Measurements from ENCODE around the gene PLA2G2F. TPM values are rescaled to one million over a fixed set of nuclear protein-coding genes. Genes with fewer than 3 reads are reported as not detected.

PLA2G2F gene, protein sequence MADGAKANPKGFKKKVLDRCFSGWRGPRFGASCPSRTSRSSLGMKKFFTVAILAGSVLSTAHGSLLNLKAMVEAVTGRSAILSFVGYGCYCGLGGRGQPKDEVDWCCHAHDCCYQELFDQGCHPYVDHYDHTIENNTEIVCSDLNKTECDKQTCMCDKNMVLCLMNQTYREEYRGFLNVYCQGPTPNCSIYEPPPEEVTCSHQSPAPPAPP
- total RNA-seq (2021) (not detected in 2 replicates), Bru-seq, nascent RNA (not detected), BruChase-seq, experiment 1, labeled RNA remaining after a 2-hour chase (not detected), BruChase-seq, experiment 2, labeled RNA remaining after a 6-hour chase (not detected)
- long read RNA-seq, result 0 reads

DNA sequence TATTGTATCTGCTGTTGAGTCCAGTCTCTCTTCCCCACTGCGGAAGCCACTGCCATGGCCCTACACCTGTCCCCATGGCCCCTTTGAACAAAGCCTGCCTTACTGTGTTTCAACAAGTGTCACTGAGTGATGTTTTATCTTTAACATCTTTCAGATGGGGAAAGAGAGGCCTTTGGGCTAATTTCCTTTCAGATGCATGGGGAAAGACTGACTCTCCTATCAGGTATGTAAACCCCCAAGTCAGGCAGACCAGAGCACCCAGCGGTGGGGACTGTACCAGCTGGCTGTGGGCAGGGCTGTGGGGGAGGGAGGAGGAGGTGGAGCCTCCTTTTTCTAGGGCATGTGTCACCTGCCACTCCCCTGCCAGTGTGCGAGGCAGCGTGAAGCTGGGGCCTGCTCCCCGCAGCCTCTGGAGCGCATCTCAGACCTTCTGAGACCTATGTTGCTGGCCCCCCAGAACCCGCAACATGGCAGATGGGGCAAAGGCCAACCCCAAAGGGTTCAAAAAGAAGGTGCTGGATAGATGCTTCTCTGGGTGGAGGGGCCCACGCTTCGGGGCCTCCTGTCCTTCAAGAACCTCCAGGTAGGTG, at the start of gene PLA2G2F:
PLA2G2F (plus strand) TSS at position 363 of the 590 bp plus-strand sequence; CDS start at position 468, 105 bp downstream.
- DNase-seq (ENCODE audit: low spot score), result no peak
- Histone ChIP-seq H3K4me3 (ENCODE audit: low read depth, low read length, poor library complexity, severe bottlenecking) (no peak within 1 kb of the TSS), H3K36me3 (ENCODE audit: insufficient read depth, low read length, poor library complexity, severe bottlenecking) (no peaks in the 10 kb centered on the region), H3K27ac (ENCODE audit: low read depth, low read length, poor library complexity, severe bottlenecking) (no peak within 1 kb of the TSS), H3K9me3 (ENCODE audit: low read depth, low read length, poor library complexity, severe bottlenecking) (no peaks in the 10 kb centered on the region), H3K4me1 (ENCODE audit: insufficient read depth, low read length, poor library complexity, severe bottlenecking) (no peaks in the 10 kb centered on the region), H3K27me3 (replicated peaks; ENCODE audit: insufficient read depth, low read depth, low read length, poor library complexity) (peaks cover 2% of the 10 kb centered on the region)
- POLR2A ChIA-PET (ENCODE audit: low non-redundant PET), result no interaction called here
- intact Hi-C loops (cut with micrococcal nuclease; ENCODE audit: unreplicated experiment), result no loop called here
- TF ChIP-seq, protein P1, sequence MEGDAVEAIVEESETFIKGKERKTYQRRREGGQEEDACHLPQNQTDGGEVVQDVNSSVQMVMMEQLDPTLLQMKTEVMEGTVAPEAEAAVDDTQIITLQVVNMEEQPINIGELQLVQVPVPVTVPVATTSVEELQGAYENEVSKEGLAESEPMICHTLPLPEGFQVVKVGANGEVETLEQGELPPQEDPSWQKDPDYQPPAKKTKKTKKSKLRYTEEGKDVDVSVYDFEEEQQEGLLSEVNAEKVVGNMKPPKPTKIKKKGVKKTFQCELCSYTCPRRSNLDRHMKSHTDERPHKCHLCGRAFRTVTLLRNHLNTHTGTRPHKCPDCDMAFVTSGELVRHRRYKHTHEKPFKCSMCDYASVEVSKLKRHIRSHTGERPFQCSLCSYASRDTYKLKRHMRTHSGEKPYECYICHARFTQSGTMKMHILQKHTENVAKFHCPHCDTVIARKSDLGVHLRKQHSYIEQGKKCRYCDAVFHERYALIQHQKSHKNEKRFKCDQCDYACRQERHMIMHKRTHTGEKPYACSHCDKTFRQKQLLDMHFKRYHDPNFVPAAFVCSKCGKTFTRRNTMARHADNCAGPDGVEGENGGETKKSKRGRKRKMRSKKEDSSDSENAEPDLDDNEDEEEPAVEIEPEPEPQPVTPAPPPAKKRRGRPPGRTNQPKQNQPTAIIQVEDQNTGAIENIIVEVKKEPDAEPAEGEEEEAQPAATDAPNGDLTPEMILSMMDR (conservative IDR thresholded peaks at IDR 0.05; ENCODE audit: low read depth, low read length), result no peak
- TF ChIP-seq EZH2 (IDR thresholded peaks at IDR 0.05; ENCODE audit: borderline replicate concordance, low read depth, low read length, poor library complexity, severe bottlenecking), result no peak
- BruUV-seq (replicated peaks), result no TSS peak
- CTCF ChIA-PET, result no interaction called here

DNA sequence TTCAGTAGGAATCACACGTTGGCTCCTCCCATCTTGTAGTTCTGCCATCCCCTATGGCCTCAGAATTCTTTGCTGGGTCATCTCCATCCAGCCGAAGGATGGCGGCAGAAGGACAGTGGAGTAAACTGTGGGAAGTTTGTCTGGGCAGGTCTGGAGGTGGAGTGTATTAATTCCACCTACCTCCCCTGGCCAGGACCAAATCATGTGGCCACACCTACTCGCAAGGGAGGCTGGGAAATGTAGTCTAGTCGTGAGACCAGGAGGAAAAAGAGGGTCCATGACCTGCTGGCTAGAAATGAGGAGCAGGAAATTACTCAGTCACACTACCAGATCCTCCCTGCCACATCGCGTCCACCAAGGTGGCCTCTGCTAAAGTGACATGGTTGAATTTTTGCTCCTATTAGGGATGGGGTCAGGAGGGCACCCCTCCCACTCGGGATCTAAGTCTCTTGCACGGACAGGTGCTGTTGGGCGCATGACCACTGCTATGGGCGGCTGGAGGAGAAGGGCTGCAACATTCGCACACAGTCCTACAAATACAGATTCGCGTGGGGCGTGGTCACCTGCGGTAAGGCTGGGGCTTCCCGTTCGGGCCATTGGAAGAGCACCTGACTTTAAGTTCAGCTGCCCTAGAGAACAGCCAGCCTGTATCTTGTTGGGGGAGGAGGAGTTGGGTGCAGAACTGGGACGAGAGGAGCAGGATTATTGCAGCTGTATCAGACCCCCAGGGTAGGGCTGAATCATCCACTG, 49.6 kb upstream of the PLA2G2F start:
- intact Hi-C loops (cut with micrococcal nuclease; ENCODE audit: unreplicated experiment), result no loop called here
- no peaks in the 10 kb centered on the region for H3K36me3 ChIP-seq (ENCODE audit: insufficient read depth, low read length, poor library complexity, severe bottlenecking)
- no peaks in the 10 kb centered on the region for H3K4me1 ChIP-seq (ENCODE audit: insufficient read depth, low read length, poor library complexity, severe bottlenecking)
- DNase-seq (ENCODE audit: low spot score), result no peak
- BruUV-seq (replicated peaks), result no TSS peak
- no peaks in the 10 kb centered on the region for H3K9me3 ChIP-seq (ENCODE audit: low read depth, low read length, poor library complexity, severe bottlenecking)
- H3K27ac ChIP-seq (ENCODE audit: low read depth, low read length, poor library complexity, severe bottlenecking), result no peak overlapping the region
- TF ChIP-seq, protein P1 (conservative IDR thresholded peaks at IDR 0.05; ENCODE audit: low read depth, low read length), result no peak
- TF ChIP-seq EZH2 (IDR thresholded peaks at IDR 0.05; ENCODE audit: borderline replicate concordance, low read depth, low read length, poor library complexity, severe bottlenecking), result no peak
- H3K4me3 ChIP-seq (ENCODE audit: low read depth, low read length, poor library complexity, severe bottlenecking), result no peak overlapping the region
- POLR2A ChIA-PET (ENCODE audit: low non-redundant PET), result no interaction called here
- CTCF ChIA-PET, result no interaction called here
- peaks cover 7% of the 10 kb centered on the region for H3K27me3 ChIP-seq (replicated peaks; ENCODE audit: insufficient read depth, low read depth, low read length, poor library complexity)

DNA sequence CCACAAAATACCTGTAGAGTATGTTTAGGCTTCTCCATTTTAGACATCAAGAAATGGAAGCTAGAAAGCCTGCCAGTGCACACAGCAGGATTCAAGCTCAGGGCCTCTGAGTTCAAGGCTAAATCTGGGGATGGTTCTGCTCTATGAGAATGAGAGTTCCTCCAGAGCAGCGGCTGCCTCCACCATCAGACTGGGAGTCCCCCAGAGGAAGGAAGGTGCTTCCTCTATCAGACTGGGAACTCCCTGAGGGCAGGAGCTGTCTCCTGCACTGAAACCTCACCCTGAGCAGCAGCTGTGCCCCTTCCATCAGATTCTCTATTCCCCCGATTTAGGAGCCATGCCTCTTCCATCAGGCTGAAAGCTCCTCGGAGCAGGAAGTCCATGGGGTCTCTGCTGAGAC, 49.0 kb upstream of the PLA2G2F start:
- DNase-seq (ENCODE audit: low spot score), result no peak
- H3K4me3 ChIP-seq (ENCODE audit: low read depth, low read length, poor library complexity, severe bottlenecking), result no peak overlapping the region
- intact Hi-C loops (cut with micrococcal nuclease; ENCODE audit: unreplicated experiment), result no loop called here
- TF ChIP-seq, protein P1 (conservative IDR thresholded peaks at IDR 0.05; ENCODE audit: low read depth, low read length), result no peak
- TF ChIP-seq EZH2 (IDR thresholded peaks at IDR 0.05; ENCODE audit: borderline replicate concordance, low read depth, low read length, poor library complexity, severe bottlenecking), result no peak
- POLR2A ChIA-PET (ENCODE audit: low non-redundant PET), result no interaction called here
- CTCF ChIA-PET, result no interaction called here
- no peaks in the 10 kb centered on the region for H3K9me3 ChIP-seq (ENCODE audit: low read depth, low read length, poor library complexity, severe bottlenecking)
- H3K27ac ChIP-seq (ENCODE audit: low read depth, low read length, poor library complexity, severe bottlenecking), result no peak overlapping the region
- peaks cover 7% of the 10 kb centered on the region for H3K27me3 ChIP-seq (replicated peaks; ENCODE audit: insufficient read depth, low read depth, low read length, poor library complexity)
- H3K4me1 ChIP-seq (ENCODE audit: insufficient read depth, low read length, poor library complexity, severe bottlenecking), result no peaks in the 10 kb centered on the region
- no peaks in the 10 kb centered on the region for H3K36me3 ChIP-seq (ENCODE audit: insufficient read depth, low read length, poor library complexity, severe bottlenecking)
- BruUV-seq (replicated peaks), result no TSS peak
